SK-N-MC (cell line): Measurements from ENCODE around the gene GOLGA6L7.
"Not testable (repeated sequence)": the region's sequence is repeated elsewhere in the genome, so short reads cannot be mapped to it uniquely, and the experiment has no call there.

Source experiments
- EZH2 ChIP-seq: fragments of 200-600 bp; sonication (generic); IDR thresholded peaks from one replicate; pipeline ENCODE4 v1.6.1; 2017; ENCODE audit warnings: antibody characterized with exemption
- POLR2AphosphoS5 ChIP-seq: IDR thresholded peaks from 2 replicates; pipeline ENCODE4 v1.6.1; 2012; ENCODE audit warnings: mild to moderate bottlenecking, low read depth, low read length, borderline replicate concordance

GRCh38 chr15:28843520-28843919, 4.9 kb downstream of the GOLGA6L7 start:
- TF ChIP-seq POLR2AphosphoS5, EZH2: not testable (repeated sequence)
